Thyroid gland (tissue), 4 donors: ENCODE results near the gene UGT1A6.

Source experiments
- CTCF ChIP-seq, 6 experiments: fragments of 200-600 bp in 3 of 6; fragments of 450-650 bp in 3 of 6; sonication (generic) in 3 of 6; IDR thresholded peaks; one replicate each; pipeline ENCODE4 v1.5.1; 2016 to 2019; ENCODE audit warnings: antibody characterized with exemption in 6 of 6, mild to moderate bottlenecking in 2 of 6, inconsistent platforms in 1 of 6, moderate library complexity in 1 of 6
- POLR2A ChIP-seq, 2 donors: fragments of 450-650 bp; IDR thresholded peaks; one replicate each; pipeline ENCODE4 v1.6.1; 2017; ENCODE audit warnings: antibody characterized with exemption in 2 of 2, mild to moderate bottlenecking in 2 of 2, moderate library complexity in 1 of 2

DNA sequence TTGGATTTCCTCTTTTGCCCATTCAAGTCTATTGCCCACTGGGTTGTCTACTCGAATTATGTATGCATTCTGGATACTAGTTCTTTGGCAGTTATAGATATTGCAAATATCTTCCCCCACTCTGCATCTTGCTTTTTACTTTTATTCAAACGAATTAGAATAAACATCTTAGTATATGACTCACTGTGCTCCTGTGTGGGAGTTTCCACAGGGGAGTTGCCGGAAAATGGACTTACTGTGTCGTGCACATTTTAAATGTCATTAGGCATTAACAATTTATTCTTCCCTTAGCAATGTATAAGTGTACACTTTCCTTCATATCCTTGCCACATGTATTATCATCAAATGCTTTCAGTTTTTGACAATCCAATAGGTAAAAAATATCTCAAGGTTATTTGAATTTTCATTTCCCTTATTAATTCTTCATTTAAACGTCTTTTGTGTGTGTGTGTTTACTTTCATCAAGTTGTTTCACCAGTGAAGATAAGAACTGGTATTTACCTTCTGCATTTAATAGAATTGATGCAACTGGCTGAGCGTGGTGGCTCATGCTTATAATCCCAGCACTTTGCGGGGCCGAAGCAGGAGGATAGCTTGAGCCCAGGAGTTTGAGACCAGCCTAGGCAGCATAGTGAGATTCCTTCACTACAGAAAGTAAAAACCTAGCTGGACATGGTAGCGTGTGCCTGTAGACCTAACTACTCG is 15.4 kb downstream of the UGT1A6 start:
- TF ChIP-seq CTCF (IDR thresholded peaks at IDR 0.05) (no peak), POLR2A (IDR thresholded peaks at IDR 0.05) (no peak)
